Esophagus (tissue), 2 donors: ENCODE results near the gene RSBN1L. TPM values are rescaled to one million over a fixed set of nuclear protein-coding genes. Genes with fewer than 3 reads are reported as not detected.

Experiments
- H3K27ac ChIP-seq, 2 donors: one replicate each; pipeline ENCODE4 v1.5.1; 2013; ENCODE audit warnings: low read depth in 2 of 2, mild to moderate bottlenecking in 2 of 2, inconsistent platforms in 1 of 2, low read length in 1 of 2, moderate library complexity in 1 of 2
- H3K27me3 ChIP-seq, 2 donors: one replicate each; pipeline ENCODE4 v1.6.1; 2013; ENCODE audit warnings: low read length in 2 of 2, control low read depth in 1 of 2, mild to moderate bottlenecking in 1 of 2; ENCODE audit not compliant: insufficient read depth in 2 of 2, control insufficient read depth in 1 of 2
- H3K36me3 ChIP-seq, 2 donors: one replicate each; pipeline ENCODE4 v1.6.1; 2013; ENCODE audit warnings: low read length in 1 of 2; ENCODE audit not compliant: control insufficient read depth in 2 of 2, insufficient read depth in 2 of 2
- H3K4me1 ChIP-seq, 2 donors: one replicate each; pipeline ENCODE4 v1.6.1; 2013; ENCODE audit warnings: low read length in 1 of 2; ENCODE audit not compliant: control insufficient read depth in 2 of 2, insufficient read depth in 2 of 2
- H3K4me3 ChIP-seq, 2 donors: one replicate each; pipeline ENCODE4 v1.5.1; 2013; ENCODE audit warnings: low read length in 2 of 2, mild to moderate bottlenecking in 2 of 2, low read depth in 1 of 2, moderate library complexity in 1 of 2
- H3K9me3 ChIP-seq, 2 donors: one replicate each; pipeline ENCODE4 v1.6.1; 2013; ENCODE audit warnings: mild to moderate bottlenecking in 2 of 2, low read depth in 1 of 2, low read length in 1 of 2, moderate library complexity in 1 of 2; ENCODE audit not compliant: control insufficient read depth in 2 of 2, insufficient read depth in 1 of 2
- WGBS, 2 donors: extraction: QIAGEN DNeasy Blood & Tissue Kit; methylation state at CpG; one replicate each; pipeline ENCODE4 v1.1.7; 2013; 5-methylcytosine and 5-hydroxymethylcytosine counted together
- polyA plus RNA-seq, 2 donors: library from polyadenylated mRNA; stranded (reverse); fragments of 200-250 nt; gene quantifications; one replicate each; pipeline ENCODE4 v1.2.3, GENCODE V29; 2013
- donor health status: healthy with polysubstance abuse.
- donor health status: Bipolar disorder and iron deficiency.

RSBN1L gene
- polyA plus RNA-seq, 2 donors: 6.0 to 6.4 TPM

- Histone ChIP-seq H3K4me1 (no peaks in the 10 kb centered on the region), H3K4me3 (no peak overlapping the region), H3K36me3 (no peaks in the 10 kb centered on the region), H3K9me3 (no peaks in the 10 kb centered on the region), H3K27ac (no peak overlapping the region), H3K27me3 (no peaks in the 10 kb centered on the region)
- WGBS, 2 donors: 88 to 91% methylated on average over 3 of the region's 3 CpGs
These were observed 42.6 kb downstream of the RSBN1L start for GRCh38 chr7:77738871-77739270.

GRCh38 chr7:77740257-77740656 is 44.0 kb downstream of the RSBN1L start:
- no peaks in the 10 kb centered on the region for H3K27me3 ChIP-seq
- H3K9me3 ChIP-seq: no peaks in the 10 kb centered on the region
- H3K27ac ChIP-seq: no peak overlapping the region
- no peaks in the 10 kb centered on the region for H3K36me3 ChIP-seq
- 54 to 57% methylated on average over 1 of the region's 1 CpG for WGBS, 2 donors
- H3K4me1 ChIP-seq: no peaks in the 10 kb centered on the region
- no peak overlapping the region for H3K4me3 ChIP-seq

GRCh38 chr7:77743518-77743917 is 47.3 kb downstream of the RSBN1L start:
- Histone ChIP-seq H3K9me3 (no peaks in the 10 kb centered on the region), H3K4me3 (no peak overlapping the region), H3K27ac (no peak overlapping the region), H3K36me3 (no peaks in the 10 kb centered on the region), H3K27me3 (no peaks in the 10 kb centered on the region), H3K4me1 (peaks cover 0 to 3% of the 10 kb centered on the region in 2 donors)
- 97 to 98% methylated on average over 1 of the region's 1 CpG for WGBS, 2 donors

DNA sequence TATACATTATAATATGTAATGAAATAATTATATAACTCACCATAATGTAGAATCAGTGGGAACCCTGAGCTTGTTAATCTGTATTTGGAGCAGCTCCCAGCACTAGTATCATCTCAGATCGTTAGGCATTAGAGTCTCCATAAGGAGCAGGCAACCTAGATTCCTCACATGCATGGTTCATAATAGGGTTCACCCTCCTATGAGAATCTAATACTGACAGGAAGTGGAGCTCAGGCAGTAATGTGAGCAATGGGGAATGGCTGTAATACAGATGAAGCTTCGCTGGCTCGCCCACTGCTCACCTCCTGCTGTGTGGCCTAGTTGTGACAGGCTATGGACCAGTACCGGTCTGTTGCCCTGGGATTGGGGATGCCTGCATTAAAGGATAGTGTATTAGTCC is 49.5 kb downstream of the RSBN1L start:
- H3K4me3 ChIP-seq: no peak overlapping the region
- H3K9me3 ChIP-seq: no peaks in the 10 kb centered on the region
- no peaks in the 10 kb centered on the region for H3K36me3 ChIP-seq
- H3K27ac ChIP-seq: no peak overlapping the region
- no peaks in the 10 kb centered on the region for H3K27me3 ChIP-seq
- 93 to 94% methylated on average over 4 of the region's 4 CpGs for WGBS, 2 donors
- peaks cover 0 to 3% of the 10 kb centered on the region in 2 donors for H3K4me1 ChIP-seq

- Histone ChIP-seq H3K9me3 (no peaks in the 10 kb centered on the region), H3K27me3 (no peaks in the 10 kb centered on the region), H3K4me1 (peaks cover 0 to 3% of the 10 kb centered on the region in 2 donors), H3K36me3 (no peaks in the 10 kb centered on the region), H3K27ac (no peak overlapping the region), H3K4me3 (no peak overlapping the region)
- WGBS, 2 donors: 79 to 88% methylated on average over 6 of the region's 6 CpGs
These were observed 50.0 kb downstream of the RSBN1L start for GRCh38 chr7:77746164-77746823.

DNA sequence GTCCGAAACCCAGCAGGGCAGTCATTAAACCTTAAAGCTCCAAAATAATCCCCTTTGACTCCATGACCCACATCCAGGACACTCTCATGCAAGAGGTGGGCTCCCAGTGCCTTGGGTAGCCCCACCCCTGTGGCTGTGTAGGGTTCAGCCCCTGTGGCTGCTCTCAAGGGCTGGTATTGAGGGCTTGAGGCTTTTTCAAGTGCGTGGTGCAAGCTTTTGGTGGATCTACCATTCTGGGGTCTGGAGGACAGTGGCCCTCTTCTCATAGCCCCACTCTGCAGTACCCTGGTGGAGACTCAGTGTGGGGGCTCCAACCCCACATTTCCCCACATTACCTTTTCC is 50.5 kb downstream of the RSBN1L start:
- no peaks in the 10 kb centered on the region for H3K36me3 ChIP-seq
- WGBS, 2 donors: 100% methylated on average over 2 of the region's 2 CpGs

DNA sequence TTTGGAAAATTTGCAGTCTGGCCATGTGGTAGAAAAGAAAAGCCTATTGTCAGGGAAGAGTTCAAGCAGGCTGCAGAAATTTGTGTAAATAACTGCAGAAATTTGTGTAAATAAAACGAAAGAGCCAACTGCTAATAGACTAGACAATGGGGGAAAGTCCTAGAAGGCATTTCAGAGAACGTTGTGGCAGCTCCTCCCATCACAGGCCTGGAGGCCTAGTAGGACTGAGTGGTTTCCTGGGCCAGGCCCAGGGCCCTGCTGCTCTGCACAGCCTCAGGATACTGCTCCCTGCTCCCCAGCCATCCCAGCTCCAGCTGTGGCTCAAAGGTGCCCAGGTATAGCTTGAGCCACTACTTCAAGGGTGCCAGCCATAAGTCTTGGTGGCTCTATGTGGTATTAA is 50.9 kb downstream of the RSBN1L start:
- Histone ChIP-seq H3K4me1 (peaks cover 0 to 3% of the 10 kb centered on the region in 2 donors), H3K27me3 (no peaks in the 10 kb centered on the region), H3K36me3 (no peaks in the 10 kb centered on the region), H3K4me3 (no peak overlapping the region), H3K9me3 (no peaks in the 10 kb centered on the region), H3K27ac (no peak overlapping the region)
- WGBS, 2 donors: 47 to 51% methylated on average over 2 of the region's 2 CpGs

More for the DNA sequence above, 50.5 kb downstream of the RSBN1L start:
- H3K4me1 ChIP-seq: peaks cover 0 to 3% of the 10 kb centered on the region in 2 donors
- H3K4me3 ChIP-seq: no peak overlapping the region
- H3K9me3 ChIP-seq: no peaks in the 10 kb centered on the region
- H3K27ac ChIP-seq: no peak overlapping the region
- H3K27me3 ChIP-seq: no peaks in the 10 kb centered on the region

DNA sequence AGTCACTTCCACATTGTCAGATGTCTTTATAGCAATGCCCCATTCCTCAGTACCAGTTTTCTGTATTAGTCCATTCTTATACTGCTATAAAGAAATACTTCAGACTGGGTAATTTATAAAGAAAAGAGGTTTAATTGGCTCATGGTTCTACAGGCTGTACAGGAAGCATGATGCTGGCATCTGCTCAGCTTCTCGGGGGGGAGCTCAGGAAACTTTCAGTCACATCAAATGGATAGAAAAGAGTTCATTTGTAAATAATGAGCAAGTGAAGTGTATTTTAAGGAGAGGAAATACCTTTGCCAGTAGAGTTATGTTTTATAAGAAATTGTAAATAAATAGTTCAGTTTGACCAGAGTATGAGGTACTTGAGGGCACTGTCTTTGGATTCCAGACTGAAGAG is 51.5 kb downstream of the RSBN1L start:
- Histone ChIP-seq H3K9me3 (no peaks in the 10 kb centered on the region), H3K4me1 (peaks cover 0 to 3% of the 10 kb centered on the region in 2 donors), H3K36me3 (no peaks in the 10 kb centered on the region), H3K27me3 (no peaks in the 10 kb centered on the region), H3K4me3 (no peak overlapping the region), H3K27ac (no peak overlapping the region)
- WGBS, 2 donors: 70 to 77% methylated on average over 1 of the region's 1 CpG

DNA sequence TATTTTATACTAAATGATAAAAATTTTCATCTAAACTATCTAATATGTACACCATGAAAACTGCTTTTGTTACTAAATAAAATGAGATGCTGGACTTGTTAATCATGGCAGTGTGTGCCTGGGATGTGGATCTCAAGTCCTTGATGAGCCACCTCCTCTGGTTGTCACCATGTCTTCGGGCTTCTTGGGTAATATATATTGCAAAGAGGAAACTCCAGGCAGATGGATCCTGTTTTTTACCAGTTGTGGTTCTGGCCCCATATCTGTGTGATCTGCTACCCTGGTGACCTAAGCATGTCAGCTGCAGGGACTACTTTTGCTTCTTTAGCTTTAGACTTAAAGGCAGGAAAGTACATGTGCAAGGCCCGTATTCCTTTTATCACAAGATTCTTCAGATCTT is 55.8 kb downstream of the RSBN1L start:
- Histone ChIP-seq H3K4me3 (no peak overlapping the region), H3K36me3 (no peaks in the 10 kb centered on the region), H3K27me3 (no peaks in the 10 kb centered on the region), H3K9me3 (no peaks in the 10 kb centered on the region), H3K27ac (no peak overlapping the region), H3K4me1 (peaks cover 0 to 3% of the 10 kb centered on the region in 2 donors)
- WGBS, 2 donors: 59 to 61% methylated on average over 2 of the region's 2 CpGs

- 64 to 71% methylated on average over 1 of the region's 1 CpG for WGBS, 2 donors
- no peaks in the 10 kb centered on the region for H3K9me3 ChIP-seq
- H3K4me1 ChIP-seq: no peaks in the 10 kb centered on the region
- H3K36me3 ChIP-seq: peaks cover 0 to 2% of the 10 kb centered on the region in 2 donors
- H3K27me3 ChIP-seq: no peaks in the 10 kb centered on the region
- no peak overlapping the region for H3K27ac ChIP-seq
- no peak overlapping the region for H3K4me3 ChIP-seq
These were observed 56.9 kb downstream of the RSBN1L start for GRCh38 chr7:77753173-77753572.
